CD4-positive, alpha-beta memory T cell (primary cell): ENCODE data around the gene RAB11FIP3. TPM values are rescaled to one million over a fixed set of nuclear protein-coding genes. Genes with fewer than 3 reads are reported as not detected.

Experiments
- CTCF ChIA-PET: fragments of 350-600 bp; sonication (Branson Sonifier 250); formaldehyde crosslinking; loops from one replicate; lab custom pipeline; 2021; ENCODE audit warnings: inconsistent platforms; ENCODE audit not compliant: partially characterized antibody; lab: Charles Lee
- POLR2A ChIA-PET: fragments of 350-600 bp; sonication (Branson Sonifier 250); formaldehyde crosslinking; loops from one replicate; lab custom pipeline; 2021; ENCODE audit not compliant: partially characterized antibody; lab: Charles Lee
- DNase-seq, 5 donors: peaks; one replicate each; pipeline versions ENCODE4 v3.0.0 to v3.0.0-alpha.2; 2020 to 2022; ENCODE audit warnings: mixed read lengths in 1 of 5
- H3K27ac ChIP-seq: one replicate; pipeline ENCODE4 v1.7.0; 2013; ENCODE audit warnings: low read depth, low read length
- H3K27me3 ChIP-seq: 2 replicates; pipeline ENCODE4 v1.7.0; 2013; ENCODE audit warnings: mild to moderate bottlenecking, low read length, moderate library complexity; ENCODE audit not compliant: insufficient read depth
- H3K36me3 ChIP-seq: 2 replicates; pipeline ENCODE4 v1.7.0; 2013; ENCODE audit warnings: mild to moderate bottlenecking, low read length, moderate library complexity; ENCODE audit not compliant: insufficient read depth
- H3K4me1 ChIP-seq: 2 replicates; pipeline ENCODE4 v1.7.0; 2013; ENCODE audit warnings: mild to moderate bottlenecking, low read length, moderate library complexity; ENCODE audit not compliant: insufficient read depth
- H3K4me3 ChIP-seq, 2 donors: one replicate each; pipeline ENCODE4 v1.7.0; 2013; ENCODE audit warnings: low read length in 2 of 2, mild to moderate bottlenecking in 1 of 2
- H3K9me3 ChIP-seq, 2 donors: one replicate each; pipeline ENCODE4 v1.7.0; 2013; ENCODE audit warnings: low read length in 2 of 2, control low read depth in 1 of 2; ENCODE audit not compliant: control insufficient read depth in 1 of 2
- H3K27ac Mint-ChIP-seq, 7 donors: one replicate each; pipeline ENCODE4 v1.8.0; 2020 to 2021; ENCODE audit warnings: mixed read lengths in 7 of 7, mild to moderate bottlenecking in 6 of 7, inconsistent platforms in 3 of 7, moderate library complexity in 3 of 7
- H3K27me3 Mint-ChIP-seq, 2 donors: one replicate each; pipeline ENCODE4 v1.8.0; 2020 to 2021; ENCODE audit warnings: mixed read lengths in 2 of 2
- H3K36me3 Mint-ChIP-seq, 2 donors: one replicate each; pipeline ENCODE4 v1.8.0; 2020 to 2021; ENCODE audit warnings: mixed read lengths in 2 of 2, inconsistent platforms in 1 of 2, mild to moderate bottlenecking in 1 of 2
- H3K4me1 Mint-ChIP-seq, 4 donors: one replicate each; pipeline ENCODE4 v1.8.0; 2020 to 2021; ENCODE audit warnings: mixed read lengths in 4 of 4, mild to moderate bottlenecking in 1 of 4
- H3K4me3 Mint-ChIP-seq, 8 donors: one replicate each; pipeline ENCODE4 v1.8.0; 2020 to 2021; ENCODE audit warnings: mixed read lengths in 8 of 8, mild to moderate bottlenecking in 7 of 8, moderate library complexity in 6 of 8, inconsistent platforms in 3 of 8
- H3K9me3 Mint-ChIP-seq, 8 donors: one replicate each; pipeline ENCODE4 v1.8.0; 2020 to 2021; ENCODE audit warnings: mixed read lengths in 8 of 8, mild to moderate bottlenecking in 5 of 8, inconsistent platforms in 3 of 8, moderate library complexity in 1 of 8
- intact Hi-C: fragments of 100-400 bp; cut with micrococcal nuclease; formaldehyde crosslinking; loops from one replicate; pipeline ENCODE4 v1.15.1; 2023
- polyA plus RNA-seq, 2 donors: library from polyadenylated mRNA; unstranded; fragments of 300-500 nt; fragmentation: Illumina TruSeq; gene quantifications; one replicate each; pipeline ENCODE4 v1.2.3, GENCODE V29; 2021
- total RNA-seq, 2 experiments: library from RNA; stranded (reverse); gene quantifications; one replicate each; pipeline ENCODE4 v1.2.3, GENCODE V29; 2021

Gene RAB11FIP3
- total and polyA plus RNA-seq, 4 experiments from 2014 or later: 0.15 to 42.6 (median 23.2) TPM

- ChIA-PET POLR2A (interaction anchor here (0.8 to 2.3 kb wide), 9 partner anchors 20 to 260 kb away, joined by 3 to 24 read pairs (median 4); partner anchors contain the start of genes AXIN1, CAPN15, DECR2 and FAM234A), CTCF (interaction anchor here (1.4 kb wide), 1 partner anchor 373 kb away, joined by 3 read pairs; the partner anchor contains the start of gene POLR3K)
- intact Hi-C loops: loop anchor here (1.0 to 2.0 kb wide), 4 partner anchors 24 to 102 kb away; partner anchors contain the start of genes AXIN1, CAPN15, DECR2 and MRPL28
- Histone ChIP-seq H3K27me3 (no peaks in the 10 kb centered on the region), H3K4me3 (no peak overlapping the region), H3K9me3 (no peaks in the 10 kb centered on the region), H3K4me1 (peaks cover 35% of the 10 kb centered on the region), H3K36me3 (no peaks in the 10 kb centered on the region), H3K27ac (peak overlapping the region; percentile 80)
- Mint-ChIP-seq H3K4me3 (peak overlapping the region; percentile 86 to 94 (median 90)), H3K36me3 (no peaks in the 10 kb centered on the region), H3K27ac (peak overlapping the region in 3 of 7 donors; percentile 88 to 98 (median 96)), H3K27me3 (no peaks in the 10 kb centered on the region), H3K4me1 (peaks cover 20 to 41% (median 32%) of the 10 kb centered on the region in 4 donors), H3K9me3 (no peaks in the 10 kb centered on the region)
- DNase-seq: no peak
These were observed 278 bp downstream of the RAB11FIP3 start for GRCh38 chr16:425740-426114.

DNA sequence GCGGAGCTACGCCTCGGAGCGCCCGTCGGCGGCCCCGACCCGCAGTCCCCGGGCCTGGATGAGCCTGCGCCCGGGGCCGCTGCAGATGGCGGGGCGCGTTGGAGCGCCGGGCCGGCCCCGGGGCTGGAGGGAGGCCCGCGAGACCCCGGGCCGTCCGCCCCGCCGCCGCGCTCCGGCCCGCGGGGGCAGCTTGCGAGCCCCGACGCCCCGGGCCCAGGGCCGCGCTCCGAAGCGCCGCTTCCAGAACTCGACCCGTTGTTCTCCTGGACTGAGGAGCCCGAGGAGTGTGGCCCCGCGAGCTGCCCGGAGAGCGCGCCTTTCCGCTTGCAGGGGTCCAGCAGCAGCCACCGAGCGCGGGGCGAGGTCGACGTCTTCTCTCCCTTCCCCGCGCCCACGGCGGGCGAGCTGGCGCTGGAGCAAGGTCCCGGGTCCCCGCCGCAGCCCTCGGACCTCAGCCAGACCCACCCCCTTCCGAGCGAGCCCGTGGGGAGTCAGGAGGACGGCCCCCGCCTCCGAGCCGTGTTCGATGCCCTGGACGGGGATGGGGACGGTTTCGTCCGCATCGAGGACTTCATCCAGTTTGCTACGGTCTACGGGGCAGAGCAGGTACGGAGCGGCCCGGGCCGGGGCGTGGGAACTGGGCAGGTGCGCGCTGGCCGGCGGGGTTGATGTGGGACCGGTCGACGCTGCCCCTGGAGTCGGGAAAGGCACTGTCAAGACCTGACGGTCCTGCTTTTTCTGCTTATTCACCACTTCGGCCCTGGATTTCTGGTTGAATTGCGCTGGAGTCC is 861 bp downstream of the RAB11FIP3 start:
- H3K9me3 ChIP-seq: no peaks in the 10 kb centered on the region
- intact Hi-C loops: no loop called here
- DNase-seq: peak in 1 of 5 donors; percentile 10
- peak overlapping the region in 1 of 2 donors; percentile 54 for H3K4me3 ChIP-seq
- H3K4me3 Mint-ChIP-seq: peak overlapping the region; percentile 80 to 89 (median 84)
- no peaks in the 10 kb centered on the region for H3K27me3 Mint-ChIP-seq
- ChIA-PET CTCF (interaction anchor here (1.0 kb wide), 1 partner anchor 381 kb away, joined by 3 read pairs; no protein-coding TSS in a partner anchor), POLR2A (interaction anchor here (1.2 to 2.3 kb wide), 7 partner anchors 20 to 191 kb away, joined by 3 to 24 read pairs (median 4); partner anchors contain the start of genes AXIN1, CAPN15, DECR2 and FAM234A)
- peaks cover 0 to 3% of the 10 kb centered on the region in 2 donors for H3K36me3 Mint-ChIP-seq
- no peaks in the 10 kb centered on the region for H3K36me3 ChIP-seq
- H3K4me1 Mint-ChIP-seq: peaks cover 23 to 44% (median 33%) of the 10 kb centered on the region in 4 donors
- H3K27ac Mint-ChIP-seq: peak overlapping the region in 6 of 7 donors; percentile 10 to 90 (median 84)
- peaks cover 35% of the 10 kb centered on the region for H3K4me1 ChIP-seq
- no peaks in the 10 kb centered on the region for H3K27me3 ChIP-seq
- H3K27ac ChIP-seq: peak overlapping the region; percentile 31
- no peaks in the 10 kb centered on the region for H3K9me3 Mint-ChIP-seq

GRCh38 chr16:426906-427249 is 1.4 kb downstream of the RAB11FIP3 start:
- H3K9me3 Mint-ChIP-seq: no peaks in the 10 kb centered on the region
- Histone ChIP-seq H3K9me3 (no peaks in the 10 kb centered on the region), H3K4me1 (peaks cover 35% of the 10 kb centered on the region), H3K4me3 (peak overlapping the region in 1 of 2 donors; percentile 54), H3K27ac (peak overlapping the region; percentile 31), H3K27me3 (no peaks in the 10 kb centered on the region), H3K36me3 (no peaks in the 10 kb centered on the region)
- H3K36me3 Mint-ChIP-seq: peaks cover 0 to 3% of the 10 kb centered on the region in 2 donors
- H3K4me1 Mint-ChIP-seq: peaks cover 23 to 44% (median 33%) of the 10 kb centered on the region in 4 donors
- no peaks in the 10 kb centered on the region for H3K27me3 Mint-ChIP-seq
- POLR2A ChIA-PET: interaction anchor here (2.3 kb wide), 1 partner anchor 25 kb away, joined by 24 read pairs; the partner anchor contains the start of gene DECR2
- H3K27ac Mint-ChIP-seq: peak overlapping the region in 6 of 7 donors; percentile 64 to 90 (median 89)
- CTCF ChIA-PET: interaction anchor here (1.0 kb wide), 1 partner anchor 380 kb away, joined by 3 read pairs; no protein-coding TSS in a partner anchor
- H3K4me3 Mint-ChIP-seq: peak overlapping the region; percentile 80 to 89 (median 84)
- DNase-seq: no peak
- intact Hi-C loops: no loop called here

GRCh38 chr16:427250-427649 is 1.8 kb downstream of the RAB11FIP3 start:
- Histone ChIP-seq H3K27me3 (no peaks in the 10 kb centered on the region), H3K4me1 (peaks cover 35% of the 10 kb centered on the region), H3K9me3 (no peaks in the 10 kb centered on the region), H3K27ac (no peak overlapping the region), H3K36me3 (no peaks in the 10 kb centered on the region), H3K4me3 (no peak overlapping the region)
- intact Hi-C loops: no loop called here
- no peaks in the 10 kb centered on the region for H3K9me3 Mint-ChIP-seq
- H3K36me3 Mint-ChIP-seq: peaks cover 0 to 3% of the 10 kb centered on the region in 2 donors
- H3K4me3 Mint-ChIP-seq: peak overlapping the region; percentile 80 to 89 (median 84)
- H3K27me3 Mint-ChIP-seq: no peaks in the 10 kb centered on the region
- DNase-seq: no peak
- H3K27ac Mint-ChIP-seq: peak overlapping the region in 6 of 7 donors; percentile 49 to 90 (median 89)
- peaks cover 23 to 44% (median 33%) of the 10 kb centered on the region in 4 donors for H3K4me1 Mint-ChIP-seq
- CTCF ChIA-PET: interaction anchor here (1.0 kb wide), 1 partner anchor 380 kb away, joined by 3 read pairs; no protein-coding TSS in a partner anchor
- POLR2A ChIA-PET: no interaction called here

GRCh38 chr16:430904-431303 is 5.5 kb downstream of the RAB11FIP3 start:
- ChIA-PET CTCF (no interaction called here), POLR2A (no interaction called here)
- H3K27ac ChIP-seq: no peak overlapping the region
- Mint-ChIP-seq H3K9me3 (no peaks in the 10 kb centered on the region), H3K27me3 (no peaks in the 10 kb centered on the region), H3K4me3 (no peak overlapping the region), H3K27ac (peak overlapping the region in 1 of 7 donors; percentile 5), H3K4me1 (peaks cover 20 to 33% (median 22%) of the 10 kb centered on the region in 4 donors), H3K36me3 (peaks cover 3 to 5% of the 10 kb centered on the region in 2 donors)
- no peaks in the 10 kb centered on the region for H3K9me3 ChIP-seq
- H3K4me3 ChIP-seq: no peak overlapping the region
- no peak for DNase-seq
- H3K4me1 ChIP-seq: peaks cover 24% of the 10 kb centered on the region
- intact Hi-C loops: no loop called here
- no peaks in the 10 kb centered on the region for H3K36me3 ChIP-seq
- no peaks in the 10 kb centered on the region for H3K27me3 ChIP-seq

GRCh38 chr16:440627-441026 is 15.2 kb downstream of the RAB11FIP3 start:
- ChIA-PET POLR2A (no interaction called here), CTCF (no interaction called here)
- Histone ChIP-seq H3K9me3 (no peaks in the 10 kb centered on the region), H3K36me3 (no peaks in the 10 kb centered on the region), H3K27me3 (no peaks in the 10 kb centered on the region), H3K27ac (no peak overlapping the region), H3K4me1 (no peaks in the 10 kb centered on the region), H3K4me3 (no peak overlapping the region)
- Mint-ChIP-seq H3K27ac (no peak overlapping the region), H3K4me1 (peaks cover 3 to 7% (median 4%) of the 10 kb centered on the region in 4 donors), H3K4me3 (no peak overlapping the region), H3K36me3 (peaks cover 8 to 11% of the 10 kb centered on the region in 2 donors), H3K9me3 (no peaks in the 10 kb centered on the region), H3K27me3 (no peaks in the 10 kb centered on the region)
- DNase-seq: no peak
- intact Hi-C loops: no loop called here

DNA sequence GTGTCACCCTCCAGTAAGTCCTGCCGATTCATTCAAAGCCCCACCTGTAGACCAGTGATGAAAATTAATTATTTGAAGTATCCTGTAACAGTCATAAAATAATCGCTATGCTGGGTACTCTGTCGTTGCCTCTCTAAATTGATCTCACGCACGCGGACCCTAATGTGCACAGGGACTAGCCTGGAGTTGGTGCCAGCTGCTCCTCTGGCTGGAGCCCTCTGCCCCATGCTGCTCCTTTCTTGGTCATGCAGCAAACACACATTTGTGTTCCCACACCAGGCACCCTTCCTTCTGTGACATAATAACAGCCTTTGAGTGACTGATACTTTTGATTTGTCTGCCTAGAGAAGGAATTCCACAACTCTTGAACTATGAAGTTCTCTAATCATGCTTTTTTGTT is 16.0 kb downstream of the RAB11FIP3 start:
- Histone ChIP-seq H3K4me1 (no peaks in the 10 kb centered on the region), H3K9me3 (no peaks in the 10 kb centered on the region), H3K27ac (no peak overlapping the region), H3K4me3 (no peak overlapping the region), H3K36me3 (no peaks in the 10 kb centered on the region), H3K27me3 (no peaks in the 10 kb centered on the region)
- ChIA-PET POLR2A (no interaction called here), CTCF (no interaction called here)
- no peak overlapping the region for H3K4me3 Mint-ChIP-seq
- H3K27me3 Mint-ChIP-seq: no peaks in the 10 kb centered on the region
- H3K27ac Mint-ChIP-seq: no peak overlapping the region
- peaks cover 3 to 7% (median 4%) of the 10 kb centered on the region in 4 donors for H3K4me1 Mint-ChIP-seq
- no peak for DNase-seq
- H3K9me3 Mint-ChIP-seq: no peaks in the 10 kb centered on the region
- H3K36me3 Mint-ChIP-seq: peaks cover 8 to 11% of the 10 kb centered on the region in 2 donors
- intact Hi-C loops: no loop called here
